Neural crest cell (in vitro differentiated cells): ENCODE data around the gene SCGB1D4. TPM values are rescaled to one million over a fixed set of nuclear protein-coding genes. Genes with fewer than 3 reads are reported as not detected.

Experiments
- DNase-seq: peaks from one replicate; pipeline ENCODE4 v3.0.0; 2021; ENCODE audit warnings: low read depth, mixed read lengths, low spot score
- H3K27ac Mint-ChIP-seq: one replicate; pipeline ENCODE4 v1.8.0; 2021; ENCODE audit warnings: mild to moderate bottlenecking, mixed read lengths; ENCODE audit not compliant: unreplicated experiment
- H3K27me3 Mint-ChIP-seq: 2 replicates; pipeline ENCODE4 v1.8.0; 2021; ENCODE audit warnings: low read depth, mild to moderate bottlenecking, mixed read lengths
- H3K36me3 Mint-ChIP-seq: 2 replicates; pipeline ENCODE4 v1.8.0; 2021; ENCODE audit warnings: low read depth, mild to moderate bottlenecking, mixed read lengths
- H3K4me1 Mint-ChIP-seq: 2 replicates; pipeline ENCODE4 v1.8.0; 2021; ENCODE audit warnings: mixed read lengths
- H3K4me3 Mint-ChIP-seq: one replicate; pipeline ENCODE4 v1.8.0; 2021; ENCODE audit warnings: mild to moderate bottlenecking, mixed read lengths
- H3K9me3 Mint-ChIP-seq: 2 replicates; pipeline ENCODE4 v1.8.0; 2021; ENCODE audit warnings: mixed read lengths
- CTCF ChIP-seq: fragments of 200-600 bp; sonication (generic); conservative IDR thresholded peaks from 2 replicates; pipeline ENCODE4 v1.5.0; 2021; ENCODE audit warnings: antibody characterized with exemption, mild to moderate bottlenecking
- total RNA-seq: library from RNA; stranded (reverse); gene quantifications from 2 replicates; pipeline ENCODE4 v1.2.1, GENCODE V29; 2021

SCGB1D4 gene
- total RNA-seq, 1 donor from 2014 or later = not detected

GRCh38 chr11:62306227-62306626 lies 7.4 kb upstream of the SCGB1D4 start:
- Mint-ChIP-seq H3K9me3 (peaks cover 5% of the 10 kb centered on the region), H3K36me3 (no peaks in the 10 kb centered on the region), H3K27ac (no peak overlapping the region)

GRCh38 chr11:62295504-62295903 lies 3.4 kb downstream of the SCGB1D4 start:
- TF ChIP-seq CTCF = no peak
- H3K9me3 Mint-ChIP-seq = no peaks in the 10 kb centered on the region

More at GRCh38 chr11:62306227-62306626, 7.4 kb upstream of the SCGB1D4 start:
- H3K27me3 Mint-ChIP-seq = peaks cover 36% of the 10 kb centered on the region
- H3K4me3 Mint-ChIP-seq = no peak overlapping the region
- no peak for DNase-seq
- no peaks in the 10 kb centered on the region for H3K4me1 Mint-ChIP-seq
- TF ChIP-seq CTCF = no peak

GRCh38 chr11:62280452-62280851 lies 18.4 kb downstream of the SCGB1D4 start:
- TF ChIP-seq CTCF = no peak
- Mint-ChIP-seq H3K36me3 (peaks cover 4% of the 10 kb centered on the region), H3K4me1 (no peaks in the 10 kb centered on the region), H3K27ac (no peak overlapping the region), H3K27me3 (peaks cover 11% of the 10 kb centered on the region), H3K9me3 (peaks cover 2% of the 10 kb centered on the region), H3K4me3 (no peak overlapping the region)
- DNase-seq = no peak

More at GRCh38 chr11:62295504-62295903, 3.4 kb downstream of the SCGB1D4 start:
- Mint-ChIP-seq H3K4me1 (no peaks in the 10 kb centered on the region), H3K36me3 (no peaks in the 10 kb centered on the region), H3K4me3 (no peak overlapping the region), H3K27me3 (peaks cover 55% of the 10 kb centered on the region), H3K27ac (no peak overlapping the region)
- DNase-seq = peak; percentile 10

GRCh38 chr11:62273789-62274275 lies 25.0 kb downstream of the SCGB1D4 start:
- no peak for TF ChIP-seq CTCF
- no peak for DNase-seq
- Mint-ChIP-seq H3K4me1 (peaks cover 3% of the 10 kb centered on the region), H3K4me3 (no peak overlapping the region), H3K27ac (no peak overlapping the region), H3K36me3 (no peaks in the 10 kb centered on the region), H3K27me3 (peaks cover 28% of the 10 kb centered on the region), H3K9me3 (no peaks in the 10 kb centered on the region)

GRCh38 chr11:62273284-62273683 lies 25.6 kb downstream of the SCGB1D4 start:
- H3K27me3 Mint-ChIP-seq = peaks cover 31% of the 10 kb centered on the region
- no peak overlapping the region for H3K27ac Mint-ChIP-seq
- no peaks in the 10 kb centered on the region for H3K36me3 Mint-ChIP-seq
- H3K9me3 Mint-ChIP-seq = no peaks in the 10 kb centered on the region
- peaks cover 3% of the 10 kb centered on the region for H3K4me1 Mint-ChIP-seq
- DNase-seq = no peak
- TF ChIP-seq CTCF = no peak
- no peak overlapping the region for H3K4me3 Mint-ChIP-seq
